ENCODE measurements around the gene C11orf71.

Gene C11orf71

DNA sequence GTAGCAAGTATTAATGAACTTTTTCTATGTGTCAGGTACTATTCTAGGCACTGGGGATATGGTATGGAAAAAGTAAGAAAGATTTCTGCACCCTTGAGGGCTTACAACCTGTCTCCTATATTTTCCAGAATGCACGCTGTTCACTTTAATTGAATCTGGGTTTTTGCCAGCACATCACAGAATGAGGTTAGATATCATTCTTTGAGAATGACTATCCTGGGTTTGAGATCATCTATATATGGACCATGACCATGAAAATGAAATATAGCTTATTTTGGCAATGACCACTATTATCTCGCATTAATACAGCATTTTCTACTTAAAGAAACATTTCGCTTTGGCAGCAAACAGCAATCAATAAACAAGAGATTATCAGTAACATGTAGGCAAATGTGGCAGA lies 46.9 kb downstream of the C11orf71 start:
- no peak for DNase-seq

- no peak for DNase-seq
These were observed 50.3 kb downstream of the C11orf71 start for GRCh38 chr11:114350022-114350421.

All from activated CD4-positive, alpha-beta T cell treated with anti-CD3 and anti-CD28 coated beads, Interleukin-2, amount 50 U/mL, for 16 hours (primary cell).